Hepatic stellate cell (primary cell): ENCODE data around the gene FGD3.
A peak's percentile ranks its signal among the peaks of the same experiment; 100 is the strongest.

Experiments
- DNase-seq: peaks from one replicate; pipeline ENCODE4 v3.0.0; 2011; ENCODE audit warnings: low spot score

The FGD3 gene

DNA sequence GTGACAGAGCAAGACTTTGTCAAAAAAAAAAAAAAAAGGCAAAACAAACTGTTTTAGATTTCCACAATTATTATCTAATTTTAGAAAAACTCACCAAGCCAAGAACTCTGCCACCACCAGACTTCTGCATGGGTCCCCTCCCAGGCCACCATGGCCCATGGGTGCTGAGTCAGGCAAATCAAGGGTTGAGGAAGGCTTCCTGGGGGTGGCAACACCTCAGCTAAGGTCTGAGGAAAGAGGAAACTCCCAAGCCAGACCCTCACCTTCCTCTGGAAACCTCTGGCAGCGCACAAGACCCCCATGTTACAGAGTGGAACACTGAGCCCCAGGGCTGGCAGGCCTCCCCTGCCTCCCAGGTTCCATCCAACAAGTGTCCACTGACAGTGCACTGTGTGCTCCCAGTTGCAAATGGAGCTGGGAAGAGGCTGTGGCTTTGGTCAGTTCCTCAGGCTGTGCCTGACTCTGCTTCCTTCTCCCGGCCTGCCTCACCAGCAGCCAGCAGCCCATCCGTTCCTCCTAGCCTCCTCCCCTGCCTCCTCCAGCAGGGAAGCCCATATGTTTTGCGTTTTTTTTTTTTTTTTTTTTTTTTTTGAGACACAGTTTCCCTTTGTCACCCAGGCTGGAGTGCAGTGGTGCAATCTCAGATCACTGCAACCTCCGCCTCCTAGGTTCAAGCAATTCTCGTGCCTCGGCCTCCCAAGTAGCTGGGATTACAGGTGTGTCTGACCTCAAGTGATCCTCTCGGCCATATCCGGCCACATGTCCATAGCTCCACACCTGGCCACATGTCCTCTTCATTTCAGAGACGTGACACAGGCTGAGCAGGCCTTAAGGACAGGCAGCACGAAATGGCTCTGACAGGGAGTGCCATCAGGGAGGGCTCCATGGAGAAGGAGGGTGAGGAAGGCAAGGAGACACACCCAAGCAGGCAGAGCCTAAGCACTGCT, 107.7 kb downstream of the FGD3 start:
- DNase-seq = no peak

DNA sequence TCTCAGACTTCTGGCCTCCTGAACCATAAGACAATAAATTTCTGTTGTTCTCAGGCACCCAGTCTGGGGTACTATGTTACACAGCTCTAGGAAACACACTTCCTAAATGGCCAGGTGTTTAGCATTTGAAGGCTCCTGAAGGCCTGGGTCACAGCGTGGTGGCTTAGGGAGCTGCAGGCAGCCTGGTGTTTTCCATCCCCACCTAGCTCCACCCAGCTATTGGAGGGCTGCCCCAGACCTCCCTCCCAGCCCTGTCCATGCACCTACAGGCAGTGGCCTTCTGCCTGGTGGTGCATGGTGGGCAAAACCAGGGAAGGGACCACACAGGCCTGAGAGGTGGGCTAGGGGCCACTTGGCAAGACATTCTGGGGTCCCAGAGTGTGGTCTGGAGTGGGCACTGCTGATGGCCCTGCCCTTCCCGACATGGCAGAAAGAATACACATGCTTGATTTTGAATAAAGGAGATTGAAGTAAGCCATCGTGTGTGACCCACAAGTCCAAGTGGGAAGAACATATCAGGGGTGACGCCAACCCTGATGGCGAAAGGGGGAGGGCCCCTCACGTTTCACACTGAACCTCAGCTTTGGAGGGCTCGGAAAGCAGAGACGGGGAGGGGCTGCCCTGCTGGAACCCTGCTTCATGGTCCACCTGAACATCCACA, 109.8 kb downstream of the FGD3 start:
- no peak for DNase-seq

DNA sequence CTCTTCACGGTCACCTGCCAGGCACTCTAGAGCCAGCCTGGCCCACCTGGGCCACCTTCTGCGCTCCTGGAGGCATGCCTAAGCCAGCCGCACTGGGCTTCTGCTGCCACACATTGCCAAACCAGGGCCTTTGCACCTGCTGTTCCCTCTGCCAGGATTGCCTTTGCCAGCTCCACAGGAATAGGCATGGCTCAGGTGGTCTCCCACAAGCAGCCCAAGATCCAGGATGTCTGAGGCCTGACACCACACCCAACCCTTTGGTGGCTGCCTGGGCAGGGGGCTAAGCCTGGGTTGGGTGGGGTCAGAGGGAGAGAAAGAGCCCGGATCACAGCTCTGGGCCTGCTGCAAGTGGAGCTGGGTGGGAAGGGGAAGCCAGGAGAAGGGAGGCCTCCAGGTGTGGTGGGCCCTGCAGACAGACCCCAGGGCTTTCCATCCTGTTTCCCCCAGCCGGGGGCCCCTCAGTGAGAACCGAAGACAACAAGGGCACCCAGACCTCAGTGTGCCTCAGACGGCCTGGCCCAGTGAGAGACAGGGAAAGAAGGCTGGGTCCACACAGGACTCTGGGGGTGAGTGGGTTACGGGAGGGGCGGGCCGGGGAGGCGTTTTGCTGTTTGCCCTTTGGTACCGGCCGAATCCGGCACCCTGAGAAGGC, 110.5 kb downstream of the FGD3 start:
- DNase-seq = no peak

DNA sequence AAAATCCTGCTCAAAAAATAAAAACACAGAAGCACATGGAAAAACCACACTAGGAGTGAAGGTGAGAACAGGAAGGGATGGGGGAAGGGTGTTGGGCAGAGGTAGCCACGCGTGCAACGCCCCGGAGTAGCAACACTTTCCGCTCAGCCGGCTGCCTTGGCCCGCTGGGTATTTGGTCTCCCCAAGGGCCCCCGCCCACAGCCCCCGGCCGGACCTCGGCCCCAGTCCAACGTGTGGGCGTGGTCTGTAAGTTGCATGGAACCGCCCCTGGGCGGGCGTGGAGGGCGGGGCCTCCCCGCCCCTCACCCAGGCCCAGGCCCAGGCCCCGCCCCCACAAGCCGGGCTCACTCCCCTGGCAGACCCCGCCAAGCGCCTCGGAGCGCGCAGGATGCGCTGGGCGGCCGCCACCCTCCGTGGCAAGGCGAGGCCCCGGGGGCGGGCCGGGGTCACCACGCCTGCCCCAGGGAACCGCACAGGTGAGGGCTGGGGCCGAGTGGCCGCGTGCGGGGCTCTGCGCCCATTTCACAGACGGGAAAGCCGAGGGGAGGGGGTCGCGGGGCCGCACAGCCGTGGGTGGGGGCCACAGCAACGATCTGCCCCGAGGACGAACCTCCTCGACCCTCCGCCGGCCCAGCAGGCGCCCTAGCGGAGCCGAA, 111.2 kb downstream of the FGD3 start, which contains the start of gene SUSD3:
Gene SUSD3 (plus strand): TSS at position 347 of the 656 bp plus-strand sequence. CDS start 42 bp downstream, at position 389.
- no peak for DNase-seq

DNA sequence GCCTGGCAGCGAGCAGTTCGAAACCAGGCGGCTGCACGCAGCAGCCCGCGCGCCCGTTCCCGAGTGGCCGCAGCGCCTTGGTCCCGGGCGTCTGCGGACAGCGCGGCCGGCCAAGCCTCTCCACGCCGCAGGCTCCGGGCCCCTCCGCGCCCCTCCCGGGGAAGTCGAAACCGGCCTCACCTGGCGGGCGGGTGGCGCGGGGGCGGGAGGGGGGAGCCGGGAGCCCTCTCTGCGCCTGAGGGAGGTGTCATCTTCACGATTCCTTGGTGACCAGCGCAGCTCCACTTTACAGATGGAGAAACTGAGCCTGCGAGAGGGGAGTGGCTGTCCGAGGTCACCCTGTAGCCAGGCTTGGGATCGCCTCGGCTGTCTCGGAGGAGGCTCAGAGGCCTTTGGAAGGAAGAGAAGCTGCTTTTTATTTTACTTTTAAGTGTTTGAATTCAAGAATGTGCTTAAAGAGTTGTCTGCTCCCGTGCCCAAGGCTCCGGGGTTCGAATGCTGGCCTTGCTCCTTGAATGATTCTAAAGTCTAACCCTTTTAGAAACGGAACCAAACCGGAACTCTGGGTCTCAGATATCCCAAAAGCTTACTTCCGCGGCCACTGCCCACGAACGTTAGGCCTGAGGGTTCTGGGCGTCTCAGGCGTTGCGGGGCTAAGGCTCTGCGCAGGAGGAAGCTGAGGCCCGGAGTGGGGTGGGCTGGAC, 111.8 kb downstream of the FGD3 start:
- DNase-seq = no peak

DNA sequence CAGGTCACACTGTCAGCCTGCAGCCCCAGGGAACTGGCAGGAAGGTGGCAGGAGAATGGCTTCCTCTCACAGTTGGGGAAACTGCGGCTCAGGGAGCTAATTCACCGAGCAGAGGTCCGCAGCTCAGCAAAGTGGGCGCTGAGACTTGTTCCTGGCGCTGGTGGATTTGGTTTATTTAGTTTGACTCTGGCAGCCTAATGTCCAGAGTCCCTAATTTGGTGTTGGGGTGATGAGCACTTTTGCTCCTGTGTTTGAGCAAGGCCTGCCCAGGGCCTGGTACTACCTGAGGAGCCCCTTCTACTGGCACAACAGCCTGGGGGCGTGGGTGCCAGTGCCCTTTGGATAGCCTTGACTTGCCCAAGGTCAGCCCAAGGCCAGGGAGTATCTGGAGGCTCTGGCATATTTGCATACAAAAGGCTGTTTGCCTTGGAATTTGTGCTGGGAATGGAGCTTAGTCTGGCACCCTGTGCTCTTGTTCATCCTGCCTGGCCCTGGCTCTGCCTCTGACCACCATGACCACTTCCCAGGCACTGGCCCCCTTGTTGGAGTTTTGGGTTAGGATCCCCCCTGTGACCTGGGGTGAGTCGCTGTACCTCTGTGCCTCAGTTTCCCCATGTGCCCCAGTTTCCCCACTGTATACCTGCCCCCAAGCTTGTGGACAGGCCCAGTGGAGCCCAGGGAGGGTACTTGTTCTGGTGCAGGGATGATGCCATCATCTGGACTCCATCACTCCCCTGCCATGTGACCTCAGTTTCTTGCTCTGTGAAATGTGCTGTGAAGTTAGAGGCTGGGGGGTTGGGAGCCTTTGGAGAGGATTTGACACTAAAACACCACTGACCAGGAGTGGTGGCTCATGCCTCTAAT, 112.6 kb downstream of the FGD3 start:
- no peak for DNase-seq

DNA sequence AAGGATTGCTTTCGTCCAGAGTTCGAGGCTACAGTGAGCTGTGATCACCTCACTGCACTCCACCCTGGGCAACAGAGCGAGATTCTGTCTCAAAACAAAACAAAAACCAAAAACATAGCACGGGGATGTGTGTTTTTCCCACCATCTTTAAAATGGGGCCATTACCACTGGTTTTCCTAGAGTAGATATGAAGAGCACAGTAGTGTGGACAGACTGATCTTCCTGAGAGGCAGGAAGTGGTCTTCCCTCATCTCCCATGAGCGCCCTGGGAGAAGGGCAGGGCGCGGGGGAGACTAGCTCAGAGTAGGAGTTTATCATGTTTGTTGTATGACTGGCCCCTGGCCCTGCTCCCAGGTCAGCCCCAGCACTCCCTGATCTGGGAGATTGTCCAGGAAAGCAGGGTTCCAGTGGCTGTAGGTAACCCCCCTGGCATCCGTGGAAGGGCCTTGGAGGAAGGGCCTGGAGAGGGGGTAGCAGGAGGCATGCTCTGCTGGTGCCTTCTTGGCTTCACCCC, 113.5 kb downstream of the FGD3 start:
- peak; percentile 48 for DNase-seq

DNA sequence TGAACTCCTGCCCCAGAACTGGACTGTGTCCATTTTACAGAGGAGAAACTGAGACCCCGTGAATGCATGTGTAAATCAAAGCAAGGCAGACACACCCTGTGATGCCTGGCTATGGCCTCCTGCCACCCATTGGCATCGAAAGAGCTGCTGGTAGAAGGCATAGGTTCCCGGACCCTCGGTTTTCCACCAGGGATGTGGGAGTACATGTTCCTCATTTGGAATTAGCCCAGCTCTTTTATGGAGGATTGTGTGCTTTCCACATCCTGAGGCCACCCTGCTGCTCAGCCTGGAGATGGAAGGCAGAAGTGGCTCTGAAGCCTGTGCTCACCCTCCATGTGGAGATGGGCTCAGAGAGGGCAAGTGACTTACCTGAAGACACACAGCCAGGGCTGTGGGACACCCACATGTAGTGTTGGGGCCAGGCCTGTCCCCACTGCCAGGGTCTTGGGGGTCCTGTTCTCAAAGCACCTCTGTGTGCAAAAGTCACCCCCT, 114.0 kb downstream of the FGD3 start:
- no peak for DNase-seq

DNA sequence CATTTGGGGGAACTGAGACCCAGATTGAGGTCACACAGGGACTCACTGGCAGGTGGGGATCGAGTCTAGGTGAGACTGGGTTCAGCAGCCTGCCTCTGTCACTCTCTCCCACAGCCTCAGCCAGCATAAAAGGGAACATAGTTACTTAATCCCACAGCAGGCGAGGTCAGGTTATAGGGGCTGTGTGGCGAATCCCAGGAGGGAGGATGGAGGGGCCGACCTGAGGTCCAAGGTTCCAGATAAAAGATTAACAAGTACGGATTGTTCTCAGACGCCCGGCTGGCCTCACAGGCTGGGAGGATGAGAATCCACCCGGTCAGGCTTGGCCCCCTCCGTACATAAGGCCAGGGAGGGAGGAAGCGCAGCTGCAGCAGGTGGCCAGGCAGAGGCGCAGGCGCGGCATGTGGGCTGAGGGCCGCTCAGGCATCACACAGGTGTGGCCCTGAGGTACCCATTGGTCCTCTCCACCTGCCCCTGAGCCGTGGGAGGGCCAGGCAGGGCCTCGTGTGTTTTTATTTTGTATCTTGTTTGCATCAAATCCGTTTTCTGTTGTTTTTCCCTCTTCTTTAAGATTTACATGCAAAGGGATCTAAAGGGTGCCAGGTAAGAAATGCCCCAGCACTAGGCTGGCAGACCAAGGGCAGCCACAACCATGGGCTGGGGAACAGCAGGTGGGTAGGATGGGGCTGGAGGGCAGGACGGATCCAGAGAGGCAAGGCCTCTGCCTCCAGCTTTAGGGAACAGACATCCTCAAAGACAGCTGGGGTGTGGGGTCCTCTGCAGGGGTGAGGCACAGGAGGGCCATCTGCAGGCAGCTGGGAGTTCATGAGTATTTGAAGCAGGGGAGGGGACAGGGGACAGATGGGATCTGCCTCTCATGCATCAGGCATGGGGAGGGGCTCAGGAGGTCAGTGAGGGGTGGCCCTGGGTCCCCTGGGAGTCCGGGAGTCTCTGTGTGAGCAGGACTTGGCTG, 114.8 kb downstream of the FGD3 start:
- DNase-seq = no peak

DNA sequence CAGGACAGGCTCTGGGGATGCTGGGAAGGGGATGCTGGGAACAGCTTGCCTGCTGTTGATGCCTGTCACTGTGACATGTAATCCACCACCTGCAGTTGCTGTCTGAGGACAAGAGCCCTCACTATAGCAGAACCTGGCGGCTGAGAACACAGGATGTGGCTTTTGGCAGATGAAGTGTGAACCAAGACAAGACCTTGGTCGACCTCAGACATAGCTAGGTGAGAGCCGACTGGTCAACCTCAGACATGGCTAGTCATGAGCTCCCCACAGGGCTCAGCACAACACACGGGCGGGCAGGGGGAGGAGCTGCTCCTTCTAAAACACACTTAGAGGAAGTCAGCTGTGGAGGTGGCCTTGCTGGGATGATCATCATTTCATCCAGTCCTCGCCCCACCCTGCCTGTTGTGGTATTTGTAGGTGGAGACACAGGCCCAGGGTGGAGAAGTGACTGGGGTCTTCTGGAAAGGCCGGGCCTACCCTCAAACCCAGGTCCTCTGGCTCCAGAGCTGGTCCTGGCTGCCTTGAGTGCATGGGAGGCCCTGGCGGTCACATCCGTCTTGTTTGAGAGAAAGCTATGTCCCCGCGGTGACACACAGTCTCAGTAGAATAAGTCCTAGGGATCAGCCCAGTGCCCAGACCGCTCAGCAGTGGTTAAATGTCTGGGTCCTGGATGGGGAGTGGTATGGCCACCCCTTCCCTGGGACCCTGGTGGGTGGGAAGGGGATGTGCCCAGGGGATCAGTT, 117.2 kb downstream of the FGD3 start:
- no peak for DNase-seq

DNA sequence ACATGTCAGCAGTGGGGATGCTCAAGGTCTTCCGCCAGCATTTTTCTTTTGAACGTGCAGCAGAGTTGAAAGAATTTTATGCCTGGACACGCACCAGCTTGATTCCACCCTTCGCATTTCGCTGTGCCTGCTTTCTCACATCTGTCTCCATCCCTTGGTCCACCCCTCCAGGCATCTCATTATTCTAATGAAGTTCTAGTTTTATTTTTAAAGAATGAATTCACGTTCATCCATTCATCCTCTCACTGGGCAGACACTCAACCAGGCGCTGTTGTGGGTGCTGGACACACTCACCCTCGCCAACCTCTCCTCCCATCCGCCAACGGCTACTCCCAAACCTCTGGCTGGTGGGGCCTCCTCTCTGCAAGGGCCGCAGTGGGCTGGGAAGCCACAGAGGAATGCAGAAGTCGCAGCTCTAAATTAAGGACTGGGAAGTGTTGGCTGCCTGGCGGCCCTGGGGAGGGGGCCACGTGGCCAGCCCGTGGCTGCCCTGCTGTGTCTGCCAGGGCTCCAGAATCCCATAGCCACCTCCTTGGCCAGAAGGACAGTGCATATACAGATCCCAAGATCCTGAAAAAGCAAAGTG, 117.9 kb downstream of the FGD3 start:
- no peak for DNase-seq

DNA sequence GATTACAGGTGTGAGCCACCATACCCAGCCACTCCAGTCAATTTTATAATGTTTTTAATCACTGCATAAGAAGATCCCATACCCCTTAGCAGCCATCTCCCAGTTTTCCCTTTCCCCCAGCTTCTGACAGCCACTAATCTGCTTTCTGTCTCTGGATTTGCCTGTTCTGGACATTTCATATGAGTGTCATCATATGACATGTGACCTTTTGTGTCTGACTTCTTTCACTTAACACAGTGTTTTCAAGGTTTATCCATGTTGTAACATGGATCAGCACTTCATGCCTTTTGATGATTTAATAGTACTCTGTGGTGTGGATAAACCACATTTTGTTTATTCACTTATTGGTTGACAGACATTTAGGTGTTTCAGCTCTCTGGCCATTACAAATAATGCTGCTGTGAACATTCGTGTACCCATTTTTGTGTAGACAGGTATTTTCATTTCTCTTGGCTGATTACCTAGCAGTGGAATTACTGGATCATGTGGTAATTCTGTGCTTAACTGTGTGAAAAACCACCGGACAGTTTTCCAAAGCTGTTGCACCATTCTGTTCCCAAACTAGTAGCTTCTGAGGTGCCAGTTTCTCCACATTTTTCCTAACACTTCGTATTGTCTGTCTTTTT, 119.8 kb downstream of the FGD3 start:
- DNase-seq = no peak

DNA sequence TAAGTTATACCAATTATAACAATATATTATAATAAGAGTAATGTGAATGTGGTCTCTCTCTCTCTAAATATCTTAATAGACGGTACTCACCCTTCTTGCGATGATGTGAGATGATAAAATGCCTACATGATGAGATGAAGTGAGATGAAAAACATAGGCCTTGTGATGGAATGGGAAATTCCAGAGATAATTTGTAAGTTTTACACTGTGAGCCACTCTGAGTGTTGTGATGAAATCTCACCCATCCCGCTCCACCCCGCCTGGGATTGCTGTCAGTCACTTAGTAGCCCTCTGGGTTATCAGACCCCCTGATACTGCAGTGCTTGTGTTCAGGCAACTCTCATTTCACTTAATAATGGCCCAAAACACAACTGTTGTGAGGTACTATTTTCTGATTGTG, 121.6 kb downstream of the FGD3 start:
- no peak for DNase-seq

DNA sequence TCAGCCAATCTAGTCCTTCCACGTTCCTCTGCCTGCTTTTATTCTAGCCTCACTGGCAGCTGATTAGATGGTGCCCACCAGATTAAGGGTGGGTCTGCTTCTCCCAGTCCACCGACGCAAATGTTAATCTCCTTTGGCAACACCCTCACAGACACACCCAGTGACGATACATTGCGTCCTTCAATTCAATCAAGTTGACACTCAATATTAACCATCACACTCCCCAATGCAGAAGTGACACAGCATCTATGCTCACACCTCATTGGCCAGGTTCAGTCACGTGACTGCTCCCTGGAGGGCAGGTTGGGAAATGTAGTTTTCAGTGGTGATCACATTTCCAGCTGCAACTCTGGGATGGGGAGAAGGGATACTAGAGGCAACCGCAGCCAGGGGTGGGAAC, 124.1 kb downstream of the FGD3 start:
- DNase-seq = peak; percentile 40

DNA sequence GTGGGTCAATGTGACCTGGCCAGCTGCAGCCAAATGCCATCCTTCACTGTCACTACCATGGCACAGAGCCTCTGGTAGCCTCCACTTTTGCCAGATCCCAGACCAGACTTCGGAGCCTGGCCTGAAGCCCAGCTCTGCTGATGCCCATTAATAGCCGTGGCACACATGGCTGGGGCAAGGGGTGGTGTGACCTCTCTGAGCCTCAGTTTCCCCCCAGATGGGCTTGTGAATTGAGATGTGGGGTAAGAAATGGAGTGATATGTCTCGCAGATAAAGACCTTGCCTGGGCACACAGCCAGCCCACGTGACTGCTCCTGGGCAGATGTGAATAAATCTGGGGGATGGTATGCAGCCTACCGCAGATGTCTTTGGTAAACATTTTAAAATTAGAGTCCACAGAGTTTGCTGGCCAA, 125.1 kb downstream of the FGD3 start:
- DNase-seq = no peak

DNA sequence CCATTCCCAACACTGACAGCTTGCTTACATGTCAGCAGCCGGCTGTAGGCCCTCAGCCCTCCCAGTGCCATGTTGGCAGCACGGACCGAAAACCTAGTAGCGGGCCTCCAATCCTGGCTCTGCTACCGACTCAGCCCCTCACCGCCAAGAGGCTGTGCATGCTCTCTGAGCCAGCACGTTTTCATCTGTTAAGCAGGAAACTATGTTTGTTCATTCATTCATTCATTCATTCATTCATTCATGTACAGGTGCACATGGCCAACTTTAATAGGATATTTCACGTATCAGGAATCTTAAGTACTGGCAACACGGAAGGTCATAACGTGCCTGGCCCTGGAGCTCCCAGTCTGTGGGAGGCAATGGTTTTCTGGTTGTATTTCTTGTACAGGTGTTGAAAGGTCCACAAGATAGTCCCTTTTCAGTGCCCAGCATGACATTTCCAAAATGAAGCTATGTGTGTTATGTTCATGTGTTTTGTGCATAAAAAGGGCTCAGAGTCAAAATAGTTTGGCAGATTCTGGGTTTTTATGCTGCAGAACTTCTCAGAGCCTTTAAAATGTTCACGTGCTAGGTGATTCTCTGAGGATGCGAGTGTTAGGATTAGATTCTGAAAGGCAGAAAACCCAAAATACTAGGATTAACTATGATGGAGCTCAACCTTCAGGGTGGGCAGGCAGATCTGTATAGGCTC, 128.9 kb downstream of the FGD3 start:
- DNase-seq = no peak

DNA sequence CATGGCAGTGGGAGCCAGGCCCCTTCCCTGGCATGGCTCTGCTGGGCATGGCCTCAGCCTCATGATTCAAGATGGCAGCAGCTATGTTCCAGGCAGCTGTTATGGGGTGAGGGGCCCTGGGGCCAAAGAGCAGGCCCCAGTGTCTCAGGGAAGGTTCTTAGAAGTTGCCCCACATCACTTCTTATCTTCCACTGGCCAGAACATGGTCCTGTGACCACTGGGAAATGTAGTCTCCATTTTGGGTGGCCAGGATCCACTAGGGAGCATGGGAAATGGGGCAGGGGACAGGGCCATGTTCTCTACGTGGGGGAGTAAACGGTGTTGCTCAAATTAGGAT, 129.4 kb downstream of the FGD3 start:
- no peak for DNase-seq
